ENCODE results near the gene GRIK2. TPM values are rescaled to one million over a fixed set of nuclear protein-coding genes. Genes with fewer than 3 reads are reported as not detected.

Gene GRIK2
- total RNA-seq, 2 donors from 2014 or later: 1.00 to 4.5 TPM

DNA sequence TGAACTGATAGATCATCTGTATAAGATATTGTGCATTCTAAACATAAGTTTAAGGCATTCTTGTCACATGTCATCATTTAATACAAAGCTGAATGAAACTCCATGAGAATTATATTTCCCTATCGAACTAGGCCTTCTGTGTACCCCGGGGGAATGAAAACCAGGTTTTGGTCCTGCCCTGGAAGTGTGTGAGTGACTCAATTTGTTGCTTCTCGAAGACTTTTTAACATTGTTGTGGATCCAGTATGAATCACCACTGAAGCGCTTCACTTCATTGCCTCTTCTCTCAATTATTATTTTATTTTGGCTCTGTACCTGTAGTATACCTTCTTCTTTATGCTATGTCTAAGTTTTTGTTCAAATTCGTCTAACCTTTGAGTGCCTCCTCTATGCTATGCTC lies 150.8 kb downstream of the GRIK2 start:
- Mint-ChIP-seq H3K27me3 (ENCODE audit: insufficient read depth) (no peaks in the 10 kb centered on the region), H3K4me3 (no peak overlapping the region), H3K36me3 (ENCODE audit: low read depth) (no peaks in the 10 kb centered on the region), H3K27ac (no peak overlapping the region), H3K4me1 (no peaks in the 10 kb centered on the region), H3K9me3 (peaks cover 3% of the 10 kb centered on the region)
- Histone ChIP-seq H3K4me1 (ENCODE audit: control insufficient read depth, insufficient read depth, low read length) (no peaks in the 10 kb centered on the region), H3K9me3 (ENCODE audit: control insufficient read depth, low read length) (no peaks in the 10 kb centered on the region), H3K4me3 (ENCODE audit: low read length) (no peak overlapping the region), H3K27me3 (ENCODE audit: control insufficient read depth, insufficient read depth, low read length, poor library complexity, severe bottlenecking) (no peaks in the 10 kb centered on the region), H3K27ac (ENCODE audit: low read depth, low read length) (no peak overlapping the region), H3K9ac (ENCODE audit: extremely low read depth, low read length, poor library complexity, severe bottlenecking) (no peak overlapping the region), H3K36me3 (ENCODE audit: control insufficient read depth, insufficient read depth, low read length) (no peaks in the 10 kb centered on the region)
- WGBS, 2 experiments (ENCODE audit: insufficient coverage in 1 of 2, insufficient read length in 1 of 2): 88 to 96% methylated on average over 4 to 5 of the region's 5 CpGs
- TF ChIP-seq, protein P1, sequence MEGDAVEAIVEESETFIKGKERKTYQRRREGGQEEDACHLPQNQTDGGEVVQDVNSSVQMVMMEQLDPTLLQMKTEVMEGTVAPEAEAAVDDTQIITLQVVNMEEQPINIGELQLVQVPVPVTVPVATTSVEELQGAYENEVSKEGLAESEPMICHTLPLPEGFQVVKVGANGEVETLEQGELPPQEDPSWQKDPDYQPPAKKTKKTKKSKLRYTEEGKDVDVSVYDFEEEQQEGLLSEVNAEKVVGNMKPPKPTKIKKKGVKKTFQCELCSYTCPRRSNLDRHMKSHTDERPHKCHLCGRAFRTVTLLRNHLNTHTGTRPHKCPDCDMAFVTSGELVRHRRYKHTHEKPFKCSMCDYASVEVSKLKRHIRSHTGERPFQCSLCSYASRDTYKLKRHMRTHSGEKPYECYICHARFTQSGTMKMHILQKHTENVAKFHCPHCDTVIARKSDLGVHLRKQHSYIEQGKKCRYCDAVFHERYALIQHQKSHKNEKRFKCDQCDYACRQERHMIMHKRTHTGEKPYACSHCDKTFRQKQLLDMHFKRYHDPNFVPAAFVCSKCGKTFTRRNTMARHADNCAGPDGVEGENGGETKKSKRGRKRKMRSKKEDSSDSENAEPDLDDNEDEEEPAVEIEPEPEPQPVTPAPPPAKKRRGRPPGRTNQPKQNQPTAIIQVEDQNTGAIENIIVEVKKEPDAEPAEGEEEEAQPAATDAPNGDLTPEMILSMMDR (conservative IDR thresholded peaks at IDR 0.05): no peak
- DNase-seq: no peak

DNA sequence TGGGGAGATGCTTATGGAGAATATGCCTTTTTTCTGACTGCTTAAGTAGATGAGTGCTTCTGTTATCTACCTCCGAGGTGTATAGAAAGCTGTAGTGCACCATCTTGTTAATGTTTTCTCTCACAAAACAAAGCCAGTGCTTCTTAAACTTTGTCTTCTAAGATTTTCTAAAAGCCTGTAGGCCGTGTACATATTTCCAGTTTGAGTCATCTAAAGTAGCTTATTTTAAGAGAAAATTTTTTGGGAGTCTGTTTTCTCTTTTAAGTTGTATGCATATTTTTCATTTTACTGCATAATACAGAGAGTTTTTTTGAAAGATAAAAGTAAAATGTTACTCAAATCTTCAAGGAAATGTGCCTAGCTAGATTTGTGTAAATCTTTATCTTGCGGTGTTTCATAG lies 151.7 kb downstream of the GRIK2 start:
- Histone ChIP-seq H3K9ac (ENCODE audit: extremely low read depth, low read length, poor library complexity, severe bottlenecking) (no peak overlapping the region), H3K4me1 (ENCODE audit: control insufficient read depth, insufficient read depth, low read length) (no peaks in the 10 kb centered on the region), H3K4me3 (ENCODE audit: low read length) (no peak overlapping the region), H3K27me3 (ENCODE audit: control insufficient read depth, insufficient read depth, low read length, poor library complexity, severe bottlenecking) (no peaks in the 10 kb centered on the region), H3K36me3 (ENCODE audit: control insufficient read depth, insufficient read depth, low read length) (no peaks in the 10 kb centered on the region), H3K27ac (ENCODE audit: low read depth, low read length) (no peak overlapping the region), H3K9me3 (ENCODE audit: control insufficient read depth, low read length) (no peaks in the 10 kb centered on the region)
- 78 to 80% methylated on average over 1 to 3 of the region's 3 CpGs for WGBS, 2 experiments (ENCODE audit: insufficient coverage in 1 of 2, insufficient read length in 1 of 2)
- Mint-ChIP-seq H3K27me3 (ENCODE audit: insufficient read depth) (no peaks in the 10 kb centered on the region), H3K4me1 (no peaks in the 10 kb centered on the region), H3K9me3 (peaks cover 3% of the 10 kb centered on the region), H3K27ac (no peak overlapping the region), H3K4me3 (no peak overlapping the region), H3K36me3 (ENCODE audit: low read depth) (no peaks in the 10 kb centered on the region)
- DNase-seq: no peak
- TF ChIP-seq, protein P1 (conservative IDR thresholded peaks at IDR 0.05): no peak

DNA sequence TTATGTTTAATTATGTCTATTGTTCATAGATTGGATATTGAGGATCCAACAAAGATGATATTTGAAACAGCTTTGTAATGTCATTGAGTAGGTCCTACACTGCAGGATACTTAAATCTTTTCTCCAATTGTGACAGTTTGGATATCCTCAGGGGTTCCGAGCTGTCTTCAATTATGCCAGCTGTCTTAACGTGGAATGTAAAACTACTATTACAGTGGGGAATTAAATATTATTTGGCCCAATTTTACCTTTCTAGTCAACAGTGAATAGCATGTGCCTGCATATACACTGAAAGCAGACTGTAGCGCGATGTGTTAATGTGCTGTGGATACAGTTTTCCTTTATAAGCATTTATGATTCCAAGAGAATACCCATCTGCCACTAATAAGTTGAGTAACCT lies 156.9 kb downstream of the GRIK2 start:
- no peak for DNase-seq
- Histone ChIP-seq H3K9ac (ENCODE audit: extremely low read depth, low read length, poor library complexity, severe bottlenecking) (no peak overlapping the region), H3K36me3 (ENCODE audit: control insufficient read depth, insufficient read depth, low read length) (no peaks in the 10 kb centered on the region), H3K27me3 (ENCODE audit: control insufficient read depth, insufficient read depth, low read length, poor library complexity, severe bottlenecking) (no peaks in the 10 kb centered on the region), H3K9me3 (ENCODE audit: control insufficient read depth, low read length) (no peaks in the 10 kb centered on the region), H3K4me3 (ENCODE audit: low read length) (no peak overlapping the region), H3K4me1 (ENCODE audit: control insufficient read depth, insufficient read depth, low read length) (no peaks in the 10 kb centered on the region), H3K27ac (ENCODE audit: low read depth, low read length) (no peak overlapping the region)
- H3K36me3 Mint-ChIP-seq (ENCODE audit: low read depth): no peaks in the 10 kb centered on the region
- H3K4me1 Mint-ChIP-seq: peaks cover 1% of the 10 kb centered on the region
- TF ChIP-seq, protein P1 (conservative IDR thresholded peaks at IDR 0.05): no peak
- H3K4me3 Mint-ChIP-seq: no peak overlapping the region
- no peak overlapping the region for H3K27ac Mint-ChIP-seq
- H3K9me3 Mint-ChIP-seq: peaks cover 3% of the 10 kb centered on the region
- 92 to 100% methylated on average over 2 to 4 of the region's 4 CpGs for whole genome bisulfite sequencing, 2 experiments (ENCODE audit: insufficient coverage in 1 of 2, insufficient read length in 1 of 2)
- no peaks in the 10 kb centered on the region for H3K27me3 Mint-ChIP-seq (ENCODE audit: insufficient read depth)

All from endodermal cell (in vitro differentiated cells).